Bronchial epithelial cell (primary cell): ENCODE data around the gene MRPL41. TPM values are rescaled to one million over a fixed set of nuclear protein-coding genes. Genes with fewer than 3 reads are reported as not detected.
"Not testable (repeated sequence)": the region's sequence is repeated elsewhere in the genome, so short reads cannot be mapped to it uniquely, and the experiment has no call there.

Experiments used
- DNase-seq: peaks from one replicate; pipeline ENCODE4 v3.0.0-alpha.2; 2010; ENCODE audit warnings: low read depth
- FAIRE-seq: peaks from 2 replicates; lab custom pipeline; 2011; peaks lifted over from hg19 to GRCh38; lab: Jason Lieb, UNC
- H3K27me3 ChIP-seq: 2 replicates; pipeline ENCODE4 v1.5.1; 2011; ENCODE audit warnings: low read length; ENCODE audit not compliant: control insufficient read depth, insufficient read depth
- H3K36me3 ChIP-seq: 2 replicates; pipeline ENCODE4 v1.5.1; 2011; ENCODE audit warnings: low read length; ENCODE audit not compliant: control insufficient read depth, insufficient read depth
- H3K4me3 ChIP-seq: 2 replicates; pipeline ENCODE4 v1.5.1; 2011; ENCODE audit warnings: mild to moderate bottlenecking, low read depth, low read length, control low read depth
- CTCF ChIP-seq: IDR thresholded peaks from 2 replicates; pipeline ENCODE4 v1.5.1; 2011; ENCODE audit warnings: mild to moderate bottlenecking, moderate library complexity, low read length, control low read depth, inconsistent platforms; ENCODE audit not compliant: insufficient read depth, severe bottlenecking
- total RNA-seq: library from RNA; depleted of rRNA; stranded (reverse); fragments of >200 nt; gene quantifications from 2 replicates; pipeline ENCODE4 v1.2.1, GENCODE V29; 2014

The MRPL41 gene
- total RNA-seq, 1 donor from 2014 or later: 64.2 TPM

GRCh38 chr9:137522746-137523455 lies 28.8 kb upstream of the MRPL41 start:
- Histone ChIP-seq H3K27me3 (no peaks in the 10 kb centered on the region), H3K36me3 (no peaks in the 10 kb centered on the region), H3K4me3 (no peak overlapping the region)
- FAIRE-seq: no peak
- DNase-seq: no peak
- TF ChIP-seq CTCF: no peak

DNA sequence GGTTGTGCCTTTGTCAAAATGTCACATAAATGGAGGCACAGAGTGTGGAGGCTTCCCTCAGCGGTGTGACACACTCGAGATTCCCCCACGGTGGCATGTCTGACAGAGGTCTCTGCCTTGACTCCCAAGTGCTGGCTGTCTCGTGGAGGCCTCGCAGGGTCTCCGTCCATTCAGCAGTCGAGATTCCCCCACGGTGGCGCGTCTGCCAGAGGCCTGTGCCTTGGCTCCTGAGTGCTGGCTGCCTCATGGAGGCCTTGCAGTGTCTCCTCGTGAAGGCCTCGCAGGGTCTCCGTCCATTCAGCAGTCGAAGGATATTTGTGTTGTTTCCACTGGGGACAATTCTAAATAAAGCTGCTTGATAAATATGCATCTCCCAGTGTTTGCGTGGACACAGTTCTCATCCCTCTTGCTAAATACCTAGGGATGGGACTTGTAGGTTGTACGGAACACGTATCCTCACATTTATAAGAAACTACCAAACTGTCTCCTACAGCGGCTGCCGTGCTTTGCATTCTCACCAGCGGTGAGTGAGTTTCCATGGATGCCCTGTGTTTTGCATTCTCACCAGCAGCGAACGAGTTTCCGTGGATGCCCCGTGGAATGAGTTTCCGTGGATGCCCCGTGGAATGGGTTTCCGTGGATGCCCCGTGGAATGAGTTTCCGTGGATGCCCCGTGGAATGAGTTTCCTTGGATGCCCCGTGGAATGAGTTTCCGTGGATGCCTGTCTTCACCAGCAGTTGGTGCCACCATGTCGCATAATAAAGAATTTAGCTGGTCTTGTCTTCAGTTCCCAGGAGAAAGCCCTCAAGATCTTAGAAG lies 27.3 kb upstream of the MRPL41 start:
- DNase-seq: no peak
- FAIRE-seq: peak; percentile 87
- Histone ChIP-seq H3K36me3 (no peaks in the 10 kb centered on the region), H3K4me3 (no peak overlapping the region), H3K27me3 (no peaks in the 10 kb centered on the region)
- no peak for TF ChIP-seq CTCF

DNA sequence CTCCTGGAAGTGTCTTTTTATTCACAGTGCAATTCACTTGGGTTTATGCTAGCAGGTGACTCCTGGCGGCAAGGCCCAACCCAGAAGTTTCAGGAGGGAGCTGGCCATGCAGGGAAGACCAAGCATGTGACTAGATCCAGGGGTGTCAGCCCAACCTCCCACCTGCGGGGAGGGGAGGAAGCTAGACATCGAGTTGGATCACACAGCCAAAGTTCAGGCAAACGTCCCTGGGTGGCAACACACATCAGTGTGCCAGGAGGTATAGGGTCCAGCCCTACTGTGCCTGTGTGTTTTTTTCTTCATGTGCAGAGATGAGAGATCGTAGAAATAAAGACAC lies 26.7 kb upstream of the MRPL41 start:
- Histone ChIP-seq H3K4me3 (no peak overlapping the region), H3K27me3 (no peaks in the 10 kb centered on the region), H3K36me3 (no peaks in the 10 kb centered on the region)
- DNase-seq (no peak), FAIRE-seq (peak; percentile 7)
- no peak for TF ChIP-seq CTCF

DNA sequence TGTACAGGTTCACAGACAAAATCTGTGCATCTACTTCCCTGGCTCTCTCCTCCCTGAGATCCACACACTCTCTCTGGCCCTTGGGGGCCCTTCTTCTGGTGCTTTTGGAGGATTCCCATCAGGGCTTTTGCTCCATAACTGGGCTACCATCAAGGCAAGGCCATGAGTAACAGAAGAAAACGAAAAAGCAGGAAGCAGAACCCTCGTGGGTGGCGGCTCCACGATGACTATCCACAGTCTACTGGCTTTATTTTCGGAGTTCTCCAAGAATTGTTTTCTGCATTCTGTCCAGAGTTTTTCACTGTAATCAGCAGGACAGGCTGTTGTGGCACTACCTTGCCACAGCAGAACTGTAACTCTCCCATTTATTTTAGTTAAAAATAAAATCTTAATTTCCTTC lies 21.3 kb upstream of the MRPL41 start:
- DNase-seq (no peak), FAIRE-seq (no peak)
- no peaks in the 10 kb centered on the region for H3K27me3 ChIP-seq
- no peak for TF ChIP-seq CTCF
- H3K36me3 ChIP-seq: no peaks in the 10 kb centered on the region
- H3K4me3 ChIP-seq: no peak overlapping the region

GRCh38 chr9:137531099-137531765 lies 20.4 kb upstream of the MRPL41 start:
- DNase-seq (no peak), FAIRE-seq (no peak)
- Histone ChIP-seq H3K4me3 (no peak overlapping the region), H3K27me3 (no peaks in the 10 kb centered on the region), H3K36me3 (no peaks in the 10 kb centered on the region)
- no peak for TF ChIP-seq CTCF

GRCh38 chr9:137532891-137533468 lies 18.7 kb upstream of the MRPL41 start:
- H3K4me3 ChIP-seq, H3K27me3 ChIP-seq, H3K36me3 ChIP-seq, FAIRE-seq, DNase-seq: not testable (repeated sequence)
